Activated T-helper 1 cell treated with anti-CD3 and anti-CD28 coated beads, Interleukin-2, amount 50 U/mL, for 16 hours (primary cell): ENCODE results near the gene MCEMP1.
"Not testable (repeated sequence)": the region's sequence is repeated elsewhere in the genome, so short reads cannot be mapped to it uniquely, and the experiment has no call there.

Experiments
- DNase-seq, 2 donors: peaks; one replicate each; pipeline ENCODE4 v3.0.0-alpha.2; 2020; ENCODE audit warnings: low read depth in 1 of 2, low spot score in 1 of 2

The MCEMP1 gene

GRCh38 chr19:7643629-7644549 lies 33.0 kb upstream of the MCEMP1 start:
- not testable (repeated sequence) for DNase-seq

GRCh38 chr19:7644550-7644877 lies 32.4 kb upstream of the MCEMP1 start:
- no peak for DNase-seq

- DNase-seq: no peak
These were observed 31.7 kb upstream of the MCEMP1 start for GRCh38 chr19:7645163-7645562.

- DNase-seq: no peak
These were observed 31.0 kb upstream of the MCEMP1 start for GRCh38 chr19:7645656-7646425.

GRCh38 chr19:7646426-7646700 lies 30.5 kb upstream of the MCEMP1 start:
- DNase-seq: no peak

GRCh38 chr19:7647156-7647555 lies 29.7 kb upstream of the MCEMP1 start:
- DNase-seq: no peak

GRCh38 chr19:7648265-7649014 lies 28.4 kb upstream of the MCEMP1 start:
- DNase-seq: no peak

GRCh38 chr19:7650148-7650547 lies 26.7 kb upstream of the MCEMP1 start:
- no peak for DNase-seq

- DNase-seq: peak; percentile 78 to 84
These were observed 24.7 kb upstream of the MCEMP1 start for GRCh38 chr19:7652061-7652641.

- no peak for DNase-seq
These were observed 22.5 kb upstream of the MCEMP1 start for GRCh38 chr19:7654401-7654800.

GRCh38 chr19:7655581-7655980 lies 21.3 kb upstream of the MCEMP1 start:
- no peak for DNase-seq

GRCh38 chr19:7657131-7657751 lies 19.6 kb upstream of the MCEMP1 start:
- DNase-seq: no peak

- no peak for DNase-seq
These were observed 18.6 kb upstream of the MCEMP1 start for GRCh38 chr19:7658219-7658686.

GRCh38 chr19:7661744-7662538 lies 14.9 kb upstream of the MCEMP1 start:
- no peak for DNase-seq

GRCh38 chr19:7662657-7663056 lies 14.2 kb upstream of the MCEMP1 start:
- DNase-seq: no peak

- DNase-seq: no peak
These were observed 13.2 kb upstream of the MCEMP1 start for GRCh38 chr19:7663706-7664105.

GRCh38 chr19:7665076-7665475 lies 11.8 kb upstream of the MCEMP1 start:
- DNase-seq: no peak

GRCh38 chr19:7668842-7669241 lies 8.0 kb upstream of the MCEMP1 start, which contains the start of gene RETN:
TSS of gene RETN (plus strand) at chr19:7669049. CDS start at chr19:7669327, 278 bp downstream.
- DNase-seq: no peak

- DNase-seq: no peak
These were observed 7.2 kb upstream of the MCEMP1 start for GRCh38 chr19:7669641-7670040.

GRCh38 chr19:7670150-7670783 lies 6.6 kb upstream of the MCEMP1 start:
- no peak for DNase-seq
